WERI-Rb-1 (cell line): ENCODE results near the gene PLCL2.

ENCODE experiments used
- DNase-seq: peaks from one replicate; pipeline ENCODE4 v3.0.0-alpha.2; 2020
- H3K27ac ChIP-seq: fragments of 250-450 bp; sonication (Bioruptor Pico); 2 replicates; pipeline ENCODE4 v1.5.1; 2020; ENCODE audit warnings: mild to moderate bottlenecking, moderate library complexity
- H3K27me3 ChIP-seq: fragments of 250-450 bp; sonication (Bioruptor Pico); 2 replicates; pipeline ENCODE4 v1.5.1; 2021; ENCODE audit warnings: mild to moderate bottlenecking, low read depth, moderate library complexity; ENCODE audit not compliant: insufficient read depth, severe bottlenecking
- H3K36me3 ChIP-seq: fragments of 250-450 bp; sonication (Bioruptor Pico); 2 replicates; pipeline ENCODE4 v1.5.1; 2020; ENCODE audit warnings: mild to moderate bottlenecking, moderate library complexity
- H3K4me3 ChIP-seq: 2 replicates; pipeline ENCODE4 v1.5.1; 2011; ENCODE audit warnings: low read depth, mild to moderate bottlenecking, control low read depth, low read length
- H3K9me3 ChIP-seq: fragments of 250-450 bp; sonication (Bioruptor Pico); 2 replicates; pipeline ENCODE4 v1.5.1; 2021; ENCODE audit warnings: mild to moderate bottlenecking, moderate library complexity; ENCODE audit not compliant: severe bottlenecking
- CTCF ChIP-seq: IDR thresholded peaks from 2 replicates; pipeline ENCODE4 v1.5.1; 2011; ENCODE audit warnings: low read depth, mild to moderate bottlenecking, control low read depth, inconsistent platforms, low read length

PLCL2 gene

GRCh38 chr3:16844791-16845190 is 40.0 kb upstream of the PLCL2 start:
- no peak for DNase-seq
- Histone ChIP-seq H3K9me3 (no peaks in the 10 kb centered on the region), H3K4me3 (no peak overlapping the region), H3K36me3 (no peaks in the 10 kb centered on the region), H3K27ac (no peak overlapping the region), H3K27me3 (no peaks in the 10 kb centered on the region)
- no peak for TF ChIP-seq CTCF

GRCh38 chr3:16846373-16847080 is 38.2 kb upstream of the PLCL2 start:
- H3K4me3 ChIP-seq: no peak overlapping the region
- H3K9me3 ChIP-seq: no peaks in the 10 kb centered on the region
- H3K27me3 ChIP-seq: no peaks in the 10 kb centered on the region
- no peaks in the 10 kb centered on the region for H3K36me3 ChIP-seq
- no peak for DNase-seq
- no peak for TF ChIP-seq CTCF
- H3K27ac ChIP-seq: no peak overlapping the region

GRCh38 chr3:16848007-16848406 is 36.7 kb upstream of the PLCL2 start:
- Histone ChIP-seq H3K36me3 (no peaks in the 10 kb centered on the region), H3K4me3 (no peak overlapping the region), H3K27ac (no peak overlapping the region), H3K9me3 (no peaks in the 10 kb centered on the region), H3K27me3 (no peaks in the 10 kb centered on the region)
- DNase-seq: no peak
- no peak for TF ChIP-seq CTCF

- Histone ChIP-seq H3K27me3 (no peaks in the 10 kb centered on the region), H3K9me3 (no peaks in the 10 kb centered on the region), H3K27ac (no peak overlapping the region), H3K4me3 (no peak overlapping the region), H3K36me3 (no peaks in the 10 kb centered on the region)
- TF ChIP-seq CTCF: no peak
- DNase-seq: no peak
These were observed 35.5 kb upstream of the PLCL2 start for GRCh38 chr3:16849229-16849628.

- Histone ChIP-seq H3K4me3 (no peak overlapping the region), H3K27ac (no peak overlapping the region), H3K27me3 (no peaks in the 10 kb centered on the region), H3K9me3 (no peaks in the 10 kb centered on the region), H3K36me3 (no peaks in the 10 kb centered on the region)
- TF ChIP-seq CTCF: no peak
- DNase-seq: no peak
These were observed 35.0 kb upstream of the PLCL2 start for GRCh38 chr3:16849795-16850194.

- TF ChIP-seq CTCF: no peak
These were observed 29.3 kb upstream of the PLCL2 start for GRCh38 chr3:16855497-16855896.

More at GRCh38 chr3:16855497-16855896, 29.3 kb upstream of the PLCL2 start:
- Histone ChIP-seq H3K9me3 (no peaks in the 10 kb centered on the region), H3K36me3 (no peaks in the 10 kb centered on the region), H3K4me3 (no peak overlapping the region), H3K27me3 (no peaks in the 10 kb centered on the region), H3K27ac (no peak overlapping the region)
- DNase-seq: no peak
